Loucy (cell line): Measurements from ENCODE around the gene ZNF831.

Experiments used
- H2AFZ ChIP-seq: fragments of 200-600 bp; sonication (generic); 2 replicates; pipeline ENCODE4 v1.6.0; 2016; ENCODE audit warnings: antibody characterized with exemption, mild to moderate bottlenecking, low read length, moderate library complexity
- H3F3A ChIP-seq: fragments of 200-600 bp; 2 replicates; pipeline ENCODE4 v1.6.0; 2016; ENCODE audit warnings: antibody characterized with exemption, low read depth, mild to moderate bottlenecking
- H3K27me3 ChIP-seq: fragments of 200-600 bp; sonication (generic); 2 replicates; pipeline ENCODE4 v1.6.1; 2014; ENCODE audit warnings: low read length, mild to moderate bottlenecking; ENCODE audit not compliant: insufficient read depth, poor library complexity, severe bottlenecking
- H3K36me3 ChIP-seq: fragments of 200-600 bp; sonication (generic); 2 replicates; pipeline ENCODE4 v1.6.1; 2016; ENCODE audit warnings: low read length; ENCODE audit not compliant: insufficient read depth
- H3K4me1 ChIP-seq: fragments of 200-600 bp; sonication (generic); 2 replicates; pipeline ENCODE4 v1.5.1; 2014; ENCODE audit warnings: low read length, mild to moderate bottlenecking; ENCODE audit not compliant: insufficient read depth, poor library complexity, severe bottlenecking
- H3K4me2 ChIP-seq: fragments of 200-600 bp; sonication (generic); 2 replicates; pipeline ENCODE4 v1.6.0; 2014; ENCODE audit warnings: antibody characterized with exemption, low read length, low read depth, mild to moderate bottlenecking; ENCODE audit not compliant: poor library complexity, severe bottlenecking
- H3K4me3 ChIP-seq: fragments of 200-600 bp; sonication (generic); 2 replicates; pipeline ENCODE4 v1.5.1; 2014; ENCODE audit warnings: low read length, mild to moderate bottlenecking, mixed read lengths; ENCODE audit not compliant: poor library complexity, severe bottlenecking
- H3K79me2 ChIP-seq: fragments of 200-600 bp; sonication (generic); 2 replicates; pipeline ENCODE4 v1.6.1; 2014; ENCODE audit warnings: low read length; ENCODE audit not compliant: insufficient read depth
- H3K9ac ChIP-seq: fragments of 200-600 bp; sonication (generic); 2 replicates; pipeline ENCODE4 v1.6.0; 2014; ENCODE audit warnings: mild to moderate bottlenecking, low read depth, low read length, moderate library complexity; ENCODE audit not compliant: poor library complexity, severe bottlenecking
- H3K9me2 ChIP-seq: fragments of 200-600 bp; sonication (generic); replicated peaks from 2 replicates; pipeline ENCODE4 v1.6.1; 2016; ENCODE audit warnings: low read depth, low read length, mixed read lengths
- H3K9me3 ChIP-seq: fragments of 200-600 bp; sonication (generic); 2 replicates; pipeline ENCODE4 v1.6.1; 2014; ENCODE audit warnings: mild to moderate bottlenecking, antibody characterized with exemption, low read length, low read depth; ENCODE audit not compliant: insufficient read depth
- H4K20me1 ChIP-seq: fragments of 200-600 bp; sonication (generic); 2 replicates; pipeline ENCODE4 v1.6.0; 2014; ENCODE audit warnings: antibody characterized with exemption, low read length, mild to moderate bottlenecking; ENCODE audit not compliant: insufficient read depth, poor library complexity, severe bottlenecking
- CTCF ChIP-seq: fragments of 200-600 bp; sonication (generic); conservative IDR thresholded peaks from 2 replicates; pipeline ENCODE4 v1.5.1; 2014; ENCODE audit warnings: mild to moderate bottlenecking, antibody characterized with exemption, low read length
- EZH2phosphoT487 ChIP-seq: fragments of 200-600 bp; IDR thresholded peaks from 2 replicates; pipeline ENCODE4 v1.6.1; 2018; ENCODE audit warnings: antibody characterized with exemption, mild to moderate bottlenecking, moderate library complexity, borderline replicate concordance

Gene ZNF831

GRCh38 chr20:59164686-59165391 lies 1.2 kb downstream of the ZNF831 start:
- TF ChIP-seq CTCF: no peak
- TF ChIP-seq EZH2phosphoT487: no peak
- Histone ChIP-seq H3K4me1 (no peaks in the 10 kb centered on the region), H3K9me3 (no peaks in the 10 kb centered on the region), H3K36me3 (no peaks in the 10 kb centered on the region), H3K79me2 (no peaks in the 10 kb centered on the region), H3K4me2 (no peak overlapping the region), H3K27me3 (no peaks in the 10 kb centered on the region), H3F3A (no peaks in the 10 kb centered on the region), H3K9ac (no peak overlapping the region), H3K9me2 (no peaks in the 10 kb centered on the region), H2AFZ (no peak overlapping the region), H4K20me1 (no peaks in the 10 kb centered on the region), H3K4me3 (no peak overlapping the region)

GRCh38 chr20:59165396-59165795 lies 1.8 kb downstream of the ZNF831 start:
- H3K9me2 ChIP-seq: no peaks in the 10 kb centered on the region
- no peak overlapping the region for H3K4me2 ChIP-seq
- no peaks in the 10 kb centered on the region for H3K27me3 ChIP-seq
- no peaks in the 10 kb centered on the region for H3K4me1 ChIP-seq
- no peak overlapping the region for H3K4me3 ChIP-seq
- H3K79me2 ChIP-seq: no peaks in the 10 kb centered on the region
- no peak overlapping the region for H2AFZ ChIP-seq
- no peaks in the 10 kb centered on the region for H3F3A ChIP-seq
- no peaks in the 10 kb centered on the region for H3K9me3 ChIP-seq
- TF ChIP-seq EZH2phosphoT487 (no peak), CTCF (no peak)
- no peaks in the 10 kb centered on the region for H3K36me3 ChIP-seq
- no peak overlapping the region for H3K9ac ChIP-seq
- H4K20me1 ChIP-seq: no peaks in the 10 kb centered on the region

- H3K27me3 ChIP-seq: no peaks in the 10 kb centered on the region
- H3K9me2 ChIP-seq: no peaks in the 10 kb centered on the region
- H3K79me2 ChIP-seq: no peaks in the 10 kb centered on the region
- no peaks in the 10 kb centered on the region for H3K36me3 ChIP-seq
- TF ChIP-seq CTCF: no peak
- TF ChIP-seq EZH2phosphoT487: no peak
- H2AFZ ChIP-seq: no peak overlapping the region
- no peaks in the 10 kb centered on the region for H3K4me1 ChIP-seq
- H3K4me3 ChIP-seq: no peak overlapping the region
- no peaks in the 10 kb centered on the region for H4K20me1 ChIP-seq
- no peak overlapping the region for H3K4me2 ChIP-seq
- no peaks in the 10 kb centered on the region for H3F3A ChIP-seq
- no peak overlapping the region for H3K9ac ChIP-seq
- no peaks in the 10 kb centered on the region for H3K9me3 ChIP-seq
Measured at GRCh38 chr20:59165891-59166709, 2.5 kb downstream of the ZNF831 start.
